Measurements from ENCODE around the gene POLE2. TPM values are rescaled to one million over a fixed set of nuclear protein-coding genes. Genes with fewer than 3 reads are reported as not detected.
A peak's percentile ranks its signal among the peaks of the same experiment; 100 is the strongest.
"Not testable (repeated sequence)": the region's sequence is repeated elsewhere in the genome, so short reads cannot be mapped to it uniquely, and the experiment has no call there.

POLE2 gene
- 0.78 TPM for total RNA-seq
- long read RNA-seq, partial matches to known transcripts: 0 of 5 reads
- long read RNA-seq, other reads (novel, unspliced or antisense): 5 of 5 reads

- intact Hi-C loops (cut with DNase I): loop anchor here (5.0 kb wide), 1 partner anchor 56 kb away; no protein-coding TSS in a partner anchor
Observed at GRCh38 chr14:49687942-49688700, at the start of gene POLE2. POLE2 (minus strand) TSS chr14:49688214; CDS start chr14:49688203, 11 bp downstream.

GRCh38 chr14:49735669-49736068 is 47.7 kb upstream of the POLE2 start:
- intact Hi-C loops (cut with DNase I); DNase-seq (ENCODE audit: low spot score): not testable (repeated sequence)

More at GRCh38 chr14:49687942-49688700, at the start of gene POLE2:
- DNase-seq (ENCODE audit: low spot score): peak; percentile 87

GRCh38 chr14:49733836-49734235 is 45.8 kb upstream of the POLE2 start:
- intact Hi-C loops (cut with DNase I): no loop called here
- no peak for DNase-seq (ENCODE audit: low spot score)

- DNase-seq (ENCODE audit: low spot score): no peak
- intact Hi-C loops (cut with DNase I): no loop called here
Observed at GRCh38 chr14:49732896-49733295, 44.9 kb upstream of the POLE2 start.

GRCh38 chr14:49727171-49727570 is 39.2 kb upstream of the POLE2 start:
- no peak for DNase-seq (ENCODE audit: low spot score)
- intact Hi-C loops (cut with DNase I): no loop called here

GRCh38 chr14:49721733-49722435 is 33.9 kb upstream of the POLE2 start:
- DNase-seq (ENCODE audit: low spot score); intact Hi-C loops (cut with DNase I): not testable (repeated sequence)

- intact Hi-C loops (cut with DNase I): no loop called here
- DNase-seq (ENCODE audit: low spot score): no peak
Observed at GRCh38 chr14:49720744-49721143, 32.7 kb upstream of the POLE2 start.

GRCh38 chr14:49710993-49711392 is 23.0 kb upstream of the POLE2 start:
- DNase-seq (ENCODE audit: low spot score); intact Hi-C loops (cut with DNase I): not testable (repeated sequence)

GRCh38 chr14:49704471-49704870 is 16.5 kb upstream of the POLE2 start:
- intact Hi-C loops (cut with DNase I); DNase-seq (ENCODE audit: low spot score): not testable (repeated sequence)

- DNase-seq (ENCODE audit: low spot score): no peak
- intact Hi-C loops (cut with DNase I): no loop called here
Observed at GRCh38 chr14:49703965-49704364, 16.0 kb upstream of the POLE2 start.

GRCh38 chr14:49702725-49703124 is 14.7 kb upstream of the POLE2 start:
- DNase-seq (ENCODE audit: low spot score): no peak
- intact Hi-C loops (cut with DNase I): no loop called here

- intact Hi-C loops (cut with DNase I): loop anchor here (2.0 kb wide), 1 partner anchor 75 kb away; the partner anchor contains the start of gene KLHDC2
Observed at GRCh38 chr14:49693735-49694124, 5.7 kb upstream of the POLE2 start.

GRCh38 chr14:49692811-49693734 is 5.1 kb upstream of the POLE2 start, which contains the start of gene KLHDC1:
KLHDC1 (plus strand) TSS chr14:49693120; CDS start chr14:49693195, 75 bp downstream.
- DNase-seq (ENCODE audit: low spot score): peak; percentile 94
- intact Hi-C loops (cut with DNase I): loop anchor here (2.0 kb wide), 1 partner anchor 76 kb away; the partner anchor contains the start of gene KLHDC2

More at GRCh38 chr14:49693735-49694124, 5.7 kb upstream of the POLE2 start:
- DNase-seq (ENCODE audit: low spot score): not testable (repeated sequence)

- DNase-seq (ENCODE audit: low spot score): no peak
- intact Hi-C loops (cut with DNase I): loop anchor here (2.0 kb wide), 1 partner anchor 77 kb away; the partner anchor contains the start of gene KLHDC2
Observed at GRCh38 chr14:49692193-49692757, 4.3 kb upstream of the POLE2 start.

GRCh38 chr14:49691031-49691430 is 3.0 kb upstream of the POLE2 start:
- DNase-seq (ENCODE audit: low spot score): no peak
- intact Hi-C loops (cut with DNase I): no loop called here

GRCh38 chr14:49688701-49689030 is 652 bp upstream of the POLE2 start:
- intact Hi-C loops (cut with DNase I): loop anchor here (5.0 kb wide), 1 partner anchor 56 kb away; no protein-coding TSS in a partner anchor
- no peak for DNase-seq (ENCODE audit: low spot score)

- no peak for DNase-seq (ENCODE audit: low spot score)
- intact Hi-C loops (cut with DNase I): loop anchor here (5.0 kb wide), 1 partner anchor 54 kb away; no protein-coding TSS in a partner anchor
Observed at GRCh38 chr14:49686425-49686824, 1.6 kb downstream of the POLE2 start.

GRCh38 chr14:49679271-49679670 is 8.7 kb downstream of the POLE2 start:
- intact Hi-C loops (cut with DNase I): no loop called here
- no peak for DNase-seq (ENCODE audit: low spot score)

- DNase-seq (ENCODE audit: low spot score): no peak
- intact Hi-C loops (cut with DNase I): no loop called here
Observed at GRCh38 chr14:49677643-49678042, 10.4 kb downstream of the POLE2 start.
